ENCODE data around the gene GABBR1.

Gene GABBR1

DNA sequence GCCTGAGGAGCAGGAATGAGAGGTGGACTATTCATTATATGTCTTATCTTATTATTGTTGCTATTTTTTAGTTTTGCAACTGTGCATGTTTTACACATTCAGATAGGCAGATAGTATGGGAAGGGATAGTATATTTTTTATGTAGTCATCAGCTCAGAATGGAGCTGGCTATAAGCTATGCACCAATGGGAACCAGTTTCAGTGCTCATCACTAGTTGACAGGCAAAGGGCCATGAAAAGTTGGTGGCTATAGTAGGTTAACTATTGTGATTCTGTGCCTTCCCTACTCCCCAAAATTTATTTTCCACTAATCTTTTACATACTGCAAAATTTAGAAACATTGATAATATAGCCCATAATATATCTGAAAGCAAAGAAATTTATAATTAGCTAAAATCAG is 68.1 kb downstream of the GABBR1 start:
- no peak for DNase-seq

DNA sequence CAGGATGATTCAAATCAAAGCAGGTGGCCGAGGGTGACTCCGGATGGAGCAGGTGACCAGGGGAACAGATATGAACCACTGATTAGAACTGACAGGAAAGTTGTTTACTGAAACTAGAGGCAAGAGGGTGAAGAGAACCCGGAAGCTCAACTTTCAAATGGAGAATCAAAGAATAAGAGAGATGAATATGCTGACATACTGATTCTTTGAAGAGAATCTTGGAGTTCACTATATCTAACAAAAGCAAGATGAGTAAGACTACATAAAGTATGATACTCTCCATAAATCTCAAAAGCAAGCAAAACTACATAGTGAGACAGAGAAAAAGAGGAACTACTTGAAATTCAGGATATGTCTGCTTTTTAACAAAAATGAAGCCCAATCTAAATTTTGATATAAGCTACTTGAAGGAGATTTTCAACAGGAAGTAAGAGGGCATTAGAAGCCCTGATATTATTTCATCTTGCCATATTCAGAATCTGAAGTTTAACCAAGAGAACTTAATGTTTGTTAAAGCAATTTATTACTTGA is 69.5 kb downstream of the GABBR1 start:
- no peak for DNase-seq

DNA sequence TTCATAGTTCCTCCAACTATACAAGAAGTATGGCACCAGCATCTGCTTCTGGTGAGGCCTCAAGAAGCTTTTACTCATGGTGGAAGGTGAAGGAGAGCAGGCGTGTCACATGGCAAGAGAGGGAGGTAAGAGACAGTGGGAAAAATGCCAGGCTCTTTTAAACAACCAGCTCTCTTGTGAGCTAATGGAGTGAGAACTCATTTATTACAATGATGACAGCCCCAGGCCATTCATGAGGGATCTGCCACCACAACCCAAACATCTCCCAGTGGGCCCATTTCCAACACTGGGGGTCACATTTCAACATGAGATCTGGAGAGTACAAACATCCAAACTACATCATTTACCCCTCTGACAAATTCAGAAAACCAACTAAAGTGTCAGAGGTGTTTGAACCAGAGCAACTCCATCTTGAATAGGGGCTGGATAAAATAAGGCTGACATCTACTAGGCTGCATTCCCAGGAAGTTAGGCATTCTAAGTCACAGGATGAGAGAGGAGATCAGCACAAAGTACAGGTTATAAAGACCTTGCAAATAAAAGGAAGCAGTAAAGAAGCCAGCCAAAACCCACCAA is 71.3 kb downstream of the GABBR1 start:
- no peak for DNase-seq

DNA sequence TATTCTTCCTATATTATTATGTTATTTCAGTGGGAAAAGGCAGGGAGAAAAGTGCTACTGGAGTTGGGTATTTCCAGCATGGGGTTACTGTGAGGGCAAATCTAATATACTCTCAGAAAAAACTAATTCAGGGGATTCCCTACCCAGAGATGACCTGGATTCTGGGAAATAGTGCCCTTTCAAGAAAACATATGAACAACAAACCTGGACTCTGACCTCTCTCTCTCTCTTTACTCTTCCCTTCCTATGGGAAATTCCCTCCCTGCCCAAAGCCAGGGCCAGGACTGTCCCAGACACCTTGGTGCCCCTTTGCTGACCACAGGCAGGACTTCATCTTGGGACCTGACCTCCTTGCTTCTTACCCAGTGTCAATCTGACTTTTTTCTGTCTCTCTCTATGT is 71.9 kb downstream of the GABBR1 start:
- no peak for DNase-seq

DNA sequence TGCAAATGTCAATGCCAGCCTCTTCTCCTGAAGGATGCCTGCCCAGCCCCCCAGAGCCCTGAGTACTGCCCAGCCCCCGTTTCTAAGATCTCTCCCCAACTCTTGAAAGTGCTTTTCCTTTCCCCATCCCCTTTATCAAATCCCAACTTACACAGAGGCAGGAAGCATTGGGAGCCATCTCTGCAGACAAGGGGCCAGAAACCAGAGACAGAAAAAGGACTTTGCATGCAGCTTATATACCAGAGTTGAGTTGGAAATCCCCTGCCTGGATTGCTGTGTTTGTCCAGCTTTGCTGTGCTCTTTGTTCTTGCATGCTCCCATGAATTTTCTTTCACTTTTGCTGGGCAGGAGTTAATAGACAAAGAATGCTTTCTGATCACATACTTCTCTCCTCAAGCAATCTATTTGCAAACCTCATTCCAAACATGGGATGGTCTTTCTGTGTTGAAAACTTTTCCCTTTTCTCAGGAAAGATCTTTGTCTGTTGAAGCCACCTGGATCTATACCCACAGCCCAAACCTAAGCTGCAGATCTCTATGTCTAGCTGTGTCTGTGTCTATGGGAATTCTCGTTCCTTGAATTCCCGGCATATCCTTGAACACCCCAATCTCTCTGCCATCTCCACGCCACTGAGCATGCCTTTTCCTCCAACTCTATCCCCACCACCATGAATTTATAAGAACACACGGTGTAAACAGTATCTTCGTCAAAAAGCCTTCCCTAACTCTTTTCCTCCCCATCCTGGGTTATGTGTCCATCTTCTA is 73.3 kb downstream of the GABBR1 start, which contains the start of gene UBD:
Gene UBD, minus strand, starts transcription at position 209 of the 764 bp plus-strand sequence. Its CDS starts 31 bp downstream, at position 178.
- no peak for DNase-seq

DNA sequence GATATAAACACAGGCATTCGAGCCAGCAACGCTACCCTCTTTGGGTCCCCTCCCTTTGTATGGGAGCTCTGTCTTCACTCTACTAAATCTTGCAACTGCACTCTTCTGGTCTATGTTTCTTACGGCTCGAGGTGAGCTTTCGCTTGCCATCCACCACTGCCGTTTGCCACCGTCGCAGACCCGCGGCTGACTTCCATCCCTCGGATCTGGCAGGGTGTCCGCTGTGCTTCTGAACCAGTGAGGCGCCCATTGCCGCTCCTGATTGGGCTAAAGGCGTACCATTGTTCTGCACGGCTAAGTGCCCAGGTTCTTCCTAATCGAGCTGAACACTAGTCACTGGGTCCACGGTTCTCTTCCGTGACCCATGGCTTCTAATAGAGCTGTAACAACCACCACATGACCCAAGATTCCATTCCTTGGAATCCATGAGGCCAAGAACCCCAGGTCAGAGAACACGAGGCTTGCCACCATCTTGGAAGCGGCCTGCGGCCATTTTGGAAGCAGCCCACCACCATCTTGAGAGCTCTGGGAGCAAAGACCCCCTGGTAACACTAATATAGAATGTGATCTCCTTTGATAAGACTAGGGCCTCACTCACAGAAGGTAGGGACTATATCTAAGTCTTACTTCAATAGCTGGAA is 74.4 kb downstream of the GABBR1 start:
- no peak for DNase-seq

DNA sequence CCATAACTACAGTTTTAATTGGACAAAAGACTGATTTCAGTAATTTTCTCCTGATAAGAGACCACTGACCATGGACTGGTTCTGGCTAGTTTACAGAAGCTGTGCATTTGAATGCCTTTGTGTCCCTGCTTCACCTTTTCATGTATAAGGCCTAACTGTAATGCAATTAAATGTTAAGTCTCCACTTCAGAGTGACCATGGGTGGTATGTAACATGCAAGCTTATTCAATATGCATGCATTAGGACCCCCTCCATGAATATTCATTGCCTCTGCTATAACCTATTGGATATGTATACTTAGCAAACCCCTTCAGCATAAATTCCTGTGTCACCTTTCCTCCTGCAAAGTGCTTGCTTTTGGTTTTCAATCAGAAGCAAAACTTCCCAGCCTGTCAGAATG is 75.7 kb downstream of the GABBR1 start:
- DNase-seq, result no peak

DNA sequence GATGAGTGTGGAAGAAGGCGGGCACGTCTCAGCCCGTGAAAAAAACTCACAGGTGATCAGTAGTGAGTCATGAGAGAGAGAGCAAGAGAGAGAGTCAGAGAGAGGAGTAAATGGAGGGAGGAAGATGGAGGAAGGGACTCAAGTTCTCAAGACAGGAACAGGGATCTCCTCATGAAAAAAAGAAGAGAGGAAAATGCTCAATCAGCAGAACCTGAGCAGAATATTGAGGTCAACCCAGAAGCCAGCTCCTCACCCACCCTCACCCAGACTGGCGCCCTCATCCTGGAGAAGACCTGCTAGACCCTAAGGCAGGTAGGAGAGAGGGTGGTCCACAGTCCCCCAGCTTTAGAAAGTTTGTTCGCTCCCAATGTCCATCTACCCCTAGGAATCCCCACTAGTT is 78.2 kb downstream of the GABBR1 start:
- DNase-seq, result no peak

DNA sequence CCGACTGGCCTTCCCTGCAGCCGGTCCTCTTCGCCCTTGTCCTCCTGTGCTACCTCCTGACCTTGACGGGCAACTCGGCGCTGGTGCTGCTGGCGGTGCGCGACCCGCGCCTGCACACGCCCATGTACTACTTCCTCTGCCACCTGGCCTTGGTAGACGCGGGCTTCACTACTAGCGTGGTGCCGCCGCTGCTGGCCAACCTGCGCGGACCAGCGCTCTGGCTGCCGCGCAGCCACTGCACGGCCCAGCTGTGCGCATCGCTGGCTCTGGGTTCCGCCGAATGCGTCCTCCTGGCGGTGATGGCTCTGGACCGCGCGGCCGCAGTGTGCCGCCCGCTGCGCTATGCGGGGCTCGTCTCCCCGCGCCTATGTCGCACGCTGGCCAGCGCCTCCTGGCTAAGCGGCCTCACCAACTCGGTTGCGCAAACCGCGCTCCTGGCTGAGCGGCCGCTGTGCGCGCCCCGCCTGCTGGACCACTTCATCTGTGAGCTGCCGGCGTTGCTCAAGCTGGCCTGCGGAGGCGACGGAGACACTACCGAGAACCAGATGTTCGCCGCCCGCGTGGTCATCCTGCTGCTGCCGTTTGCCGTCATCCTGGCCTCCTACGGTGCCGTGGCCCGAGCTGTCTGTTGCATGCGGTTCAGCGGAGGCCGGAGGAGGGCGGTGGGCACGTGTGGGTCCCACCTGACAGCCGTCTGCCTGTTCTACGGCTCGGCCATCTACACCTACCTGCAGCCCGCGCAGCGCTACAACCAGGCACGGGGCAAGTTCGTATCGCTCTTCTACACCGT is 79.5 kb downstream of the GABBR1 start:
- DNase-seq, result peak in 1 of 2 donors; percentile 27

DNA sequence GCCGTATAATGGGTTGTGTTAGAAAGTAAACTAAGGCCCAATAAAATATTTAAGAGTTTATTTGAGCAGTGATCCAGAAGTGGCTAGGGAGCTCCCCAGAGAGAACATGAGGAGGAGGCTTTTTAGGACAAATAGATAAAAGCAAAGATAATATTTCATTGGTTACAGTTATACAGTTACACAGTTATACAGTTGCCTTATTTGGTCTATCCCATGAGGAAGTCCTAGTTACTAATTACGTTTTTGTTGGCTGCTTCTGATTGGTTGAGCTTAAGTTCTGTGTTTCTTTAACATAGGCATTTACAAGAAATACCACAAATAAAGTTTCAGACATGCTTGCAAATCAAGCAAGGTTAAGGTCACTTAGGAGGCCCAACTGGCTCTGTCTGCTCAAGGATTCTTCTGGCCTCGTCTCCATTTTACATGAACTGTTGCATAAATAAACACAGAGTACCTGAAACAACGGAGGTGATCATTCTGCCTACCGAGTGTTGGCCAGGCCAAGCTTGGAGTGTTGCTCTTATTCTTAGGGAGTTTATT is 80.4 kb downstream of the GABBR1 start:
- peak; percentile 79 to 91 for DNase-seq

DNA sequence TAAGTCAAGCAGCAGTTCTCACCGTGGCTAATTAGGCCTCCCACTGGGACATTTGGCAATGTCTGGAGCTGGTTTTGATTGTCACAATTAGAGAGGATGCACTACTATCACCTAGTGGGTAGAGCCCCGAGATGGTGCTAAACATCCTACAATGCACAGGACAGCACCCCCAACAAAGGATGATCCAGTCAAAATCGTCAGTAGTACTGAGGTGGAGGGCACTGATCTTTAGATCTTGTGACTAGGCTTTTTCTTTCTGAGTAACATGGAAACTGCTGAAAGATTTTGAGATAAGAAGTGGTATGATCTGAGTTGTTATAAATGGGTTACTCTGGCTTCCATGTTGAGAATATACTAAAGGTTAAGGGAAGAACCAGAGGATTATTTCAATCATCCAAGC is 85.4 kb downstream of the GABBR1 start:
- no peak for DNase-seq

DNA sequence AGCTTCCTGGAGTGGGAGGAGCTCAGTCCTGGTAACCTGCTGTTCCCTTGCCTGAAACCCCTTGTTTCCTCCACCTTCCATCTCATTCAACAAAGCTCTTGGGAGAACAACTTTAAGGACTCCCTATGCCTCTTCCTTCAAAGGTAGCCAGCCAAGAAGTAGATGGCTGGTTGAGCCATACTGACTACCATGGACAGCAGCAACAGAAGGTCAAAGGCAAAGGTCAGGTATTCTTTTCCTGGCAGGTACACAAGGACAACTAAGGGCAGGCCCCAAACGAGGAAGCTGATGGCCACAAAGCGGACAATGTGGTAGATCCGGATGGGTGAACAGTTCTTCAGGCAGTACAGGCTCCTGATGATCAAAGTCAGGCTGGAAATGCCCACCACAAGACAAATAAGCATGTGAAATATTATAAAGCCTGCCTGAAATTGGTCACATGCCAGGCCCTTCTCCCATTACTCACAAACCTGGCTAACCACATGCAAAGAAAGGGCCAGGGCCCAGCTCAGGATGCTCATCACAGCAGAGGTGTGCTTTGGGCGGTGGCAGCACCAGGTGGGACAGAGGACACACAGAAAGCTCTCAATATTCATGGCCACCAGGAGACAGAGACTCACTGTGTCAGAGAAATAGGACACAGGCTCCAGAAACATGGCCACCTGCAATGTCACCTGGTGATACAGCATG is 95.1 kb downstream of the GABBR1 start:
- DNase-seq, result no peak

DNA sequence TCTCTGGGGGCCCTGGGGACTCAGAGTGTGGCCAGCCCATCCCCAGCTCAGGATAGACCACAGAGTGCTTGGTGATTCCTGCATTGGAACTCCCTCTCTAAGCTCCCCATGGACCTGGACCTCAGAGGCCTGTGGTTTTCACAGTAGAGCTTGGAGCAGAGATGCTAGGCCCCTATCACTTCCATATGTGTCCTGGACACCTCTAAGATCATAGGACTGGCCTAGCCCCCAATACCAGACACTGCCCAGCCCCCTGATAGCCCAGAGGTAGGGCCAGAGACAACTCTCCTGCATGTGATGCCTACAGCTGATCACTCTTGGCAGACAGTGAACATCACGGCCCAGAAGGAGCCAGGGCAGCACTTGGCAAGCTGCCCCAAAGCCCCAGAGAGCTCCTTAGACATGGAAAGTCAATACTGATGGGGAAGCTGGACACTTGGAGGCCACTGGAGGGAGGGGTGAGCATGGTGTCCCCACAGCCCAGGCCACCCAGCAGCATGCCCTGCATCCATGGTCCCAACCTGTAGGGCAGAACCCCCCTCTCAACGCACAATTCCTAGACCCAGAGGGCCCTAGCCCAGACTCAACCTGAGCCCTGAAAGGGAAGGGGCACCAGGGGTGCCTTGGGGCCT is 100.5 kb downstream of the GABBR1 start:
- no peak for DNase-seq

DNA sequence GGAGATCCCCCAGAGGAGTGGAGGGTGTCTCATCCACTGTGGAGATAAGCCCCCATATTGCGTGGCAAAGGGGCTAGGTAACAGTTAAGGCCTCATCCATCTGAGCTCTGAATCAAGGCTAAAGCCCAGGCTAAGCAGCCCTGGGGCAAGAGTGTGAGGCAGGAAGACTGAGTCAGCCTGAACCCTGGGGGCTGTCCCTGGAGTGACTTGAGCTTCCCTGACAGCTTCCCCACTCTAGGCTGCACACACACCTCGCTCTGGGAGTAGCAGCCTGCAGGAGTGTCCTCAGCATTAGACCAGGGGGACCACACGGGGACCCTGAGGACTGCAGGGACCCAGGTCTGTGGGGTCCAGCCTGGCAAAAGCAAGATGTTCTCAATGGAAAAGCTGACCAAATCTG is 101.3 kb downstream of the GABBR1 start:
- DNase-seq, result no peak

DNA sequence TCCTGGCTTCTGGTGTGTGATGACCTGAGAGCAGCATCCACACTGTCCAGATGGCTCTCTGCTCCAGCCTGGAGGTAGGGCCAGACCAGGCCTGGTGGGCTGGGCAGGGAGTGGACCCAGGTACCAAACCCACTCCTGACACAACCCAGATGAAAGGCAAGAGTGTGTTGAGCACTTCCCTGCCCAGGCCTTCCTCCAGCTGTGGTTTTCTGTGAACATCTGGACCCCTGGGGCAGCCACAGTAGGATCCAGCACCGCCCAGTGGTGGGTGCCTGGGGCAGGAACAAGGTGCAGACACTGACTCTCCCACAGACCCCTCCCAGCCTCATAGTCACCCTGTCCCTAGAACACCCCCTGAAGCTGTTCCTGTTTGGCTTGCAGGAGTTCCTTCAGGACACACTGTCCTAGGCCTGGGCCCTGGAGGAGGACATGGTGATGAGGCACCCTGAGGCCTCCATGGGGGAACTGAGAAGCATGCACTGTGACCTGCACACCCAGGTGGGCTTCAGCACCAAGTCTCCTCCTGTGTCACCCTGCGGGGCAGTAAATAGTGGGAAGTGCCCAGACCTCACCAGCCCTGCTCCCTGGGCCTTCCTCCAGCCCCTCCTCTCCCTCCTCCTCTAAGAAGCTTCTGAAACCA is 102.2 kb downstream of the GABBR1 start:
- DNase-seq, result no peak

DNA sequence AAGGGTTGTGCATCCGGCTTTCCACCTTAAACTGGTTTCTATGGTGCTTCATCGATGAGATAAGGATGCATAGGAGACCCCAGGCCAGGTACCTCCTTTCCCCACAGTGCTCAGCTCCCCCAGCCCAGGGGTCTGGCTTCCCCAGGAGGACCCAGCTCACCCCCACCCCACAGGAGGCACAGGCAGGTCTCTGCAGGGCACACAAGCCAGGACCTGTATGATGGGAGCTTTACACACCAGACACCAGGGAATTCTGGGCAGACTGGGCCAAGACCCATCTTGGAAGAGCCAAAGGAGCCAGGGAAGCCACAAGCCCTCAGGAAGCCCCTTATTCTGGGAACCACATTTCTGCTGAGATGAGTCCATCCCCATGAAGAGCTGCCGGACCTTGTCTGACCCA is 103.0 kb downstream of the GABBR1 start:
- DNase-seq, result no peak

DNA sequence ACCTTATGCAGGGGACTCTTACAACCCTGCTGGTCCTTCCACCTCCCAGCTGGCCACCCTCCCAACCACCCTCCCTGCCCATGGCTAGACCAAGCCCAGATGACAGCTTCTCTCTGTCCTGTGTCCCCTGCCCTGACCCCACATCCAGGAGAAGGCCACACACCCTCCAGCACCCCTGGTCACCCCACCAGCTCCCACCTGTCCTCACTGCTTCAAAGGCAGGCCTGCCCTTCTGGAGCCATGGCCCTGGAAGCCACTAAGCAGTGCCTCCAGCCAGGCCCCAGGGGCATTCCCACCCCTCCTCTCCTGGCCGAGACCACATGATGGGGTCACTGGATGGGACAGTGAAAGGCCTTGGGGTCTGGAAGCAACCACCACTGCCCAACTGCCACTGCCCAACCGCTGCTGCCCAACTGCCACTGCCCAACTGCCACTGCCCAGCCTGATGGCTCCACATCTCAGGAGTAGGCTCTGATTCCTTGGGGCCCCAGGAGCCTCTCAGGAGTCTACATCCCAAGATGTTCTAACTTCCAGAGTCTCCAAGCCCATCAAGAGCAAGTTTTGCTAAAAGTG is 103.9 kb downstream of the GABBR1 start:
- no peak for DNase-seq

DNA sequence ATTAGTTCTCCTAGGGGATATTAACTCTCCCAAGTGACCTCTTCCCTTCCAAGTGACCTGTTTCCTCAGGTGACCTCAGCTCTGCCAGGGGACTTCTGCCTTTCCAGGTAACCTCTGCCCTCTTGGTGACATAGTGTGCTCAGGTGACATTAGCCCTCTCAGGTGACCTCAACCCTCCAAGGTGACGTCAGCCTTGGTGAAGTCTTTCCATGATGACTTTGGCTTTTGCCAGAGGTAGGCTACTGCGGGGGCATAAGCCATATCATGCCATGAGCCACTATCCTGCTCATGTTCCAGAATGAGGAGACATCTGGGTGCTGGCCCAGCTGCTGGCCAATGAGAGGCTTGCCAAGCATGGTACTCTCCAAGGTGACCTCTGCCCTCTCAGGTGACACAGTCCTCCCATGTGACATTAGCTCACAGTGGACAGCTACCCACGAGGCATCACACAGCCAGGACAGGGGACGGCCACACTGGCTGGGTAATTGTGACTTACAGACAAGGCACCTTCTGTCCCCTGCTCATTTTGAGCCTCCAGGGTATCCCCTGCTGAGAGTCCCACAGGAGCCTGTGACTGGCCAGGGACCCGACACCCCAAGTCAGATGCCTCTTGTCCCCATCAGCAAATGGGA is 104.6 kb downstream of the GABBR1 start:
- DNase-seq, result no peak

DNA sequence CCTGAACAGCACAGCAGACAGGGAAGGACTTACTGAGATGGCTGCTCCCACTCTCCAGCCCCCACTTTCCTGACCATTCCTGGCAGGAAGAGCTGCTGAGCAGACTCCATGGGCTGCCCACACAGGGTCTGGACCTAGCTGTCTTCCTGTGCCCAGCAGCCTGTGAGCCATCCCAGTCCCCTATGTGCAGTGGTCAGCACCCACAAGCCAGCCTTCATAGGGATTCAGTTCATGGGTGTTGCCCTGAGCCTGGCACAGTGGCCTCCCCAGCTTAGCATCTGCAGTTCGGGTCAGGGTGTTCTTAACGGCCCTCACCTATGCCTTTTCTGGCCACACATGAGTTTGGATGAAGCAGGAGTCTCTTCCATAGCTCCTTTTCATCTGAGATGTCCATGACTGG is 105.4 kb downstream of the GABBR1 start:
- no peak for DNase-seq

DNA sequence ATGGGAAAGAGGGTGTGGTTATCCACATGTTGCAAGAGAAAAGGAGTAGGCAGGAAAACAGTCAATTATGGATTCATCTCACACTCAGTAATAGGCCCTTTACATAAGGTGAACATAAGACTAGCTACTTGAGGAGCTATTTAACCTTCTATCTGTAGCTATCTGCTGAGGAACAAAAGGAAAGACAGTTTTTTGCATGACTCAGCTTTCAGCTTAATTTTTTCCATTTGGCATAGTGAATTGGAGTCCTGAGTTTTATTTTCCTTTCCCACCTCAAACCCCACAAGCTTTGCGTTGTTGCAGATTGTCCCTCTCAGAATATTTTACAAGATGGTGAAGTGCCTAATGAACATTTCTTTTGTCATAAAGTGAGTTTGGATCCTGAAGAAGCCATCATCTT is 105.9 kb downstream of the GABBR1 start:
- DNase-seq, result no peak

Measured in inflammatory macrophage (primary cell).